ENCODE measurements around the gene PTPRE. TPM values are rescaled to one million over a fixed set of nuclear protein-coding genes. Genes with fewer than 3 reads are reported as not detected.

PTPRE gene
- total and polyA plus RNA-seq, 10 of the 15 experiments (the other 5 are each of a cell fraction or from before 2014, with no cell fraction given): 2.9 to 7.6 (median 5.8) TPM

GRCh38 chr10:128103229-128103714 is 196.4 kb downstream of the PTPRE start:
- H3K4me1 ChIP-seq (ENCODE audit: control insufficient read depth, insufficient read depth, low read length): no peaks in the 10 kb centered on the region
- no peak overlapping the region for H3K4me3 ChIP-seq
- DNase-seq (ENCODE audit: low read depth, low spot score) (no peak), FAIRE-seq (no peak), ATAC-seq (no peak)
- 87% methylated on average over 8 of the region's 8 CpGs for WGBS (ENCODE audit: insufficient coverage, insufficient replicate concordance, low lambda C conversion rate, missing lambda C conversion rate)
- H3K79me2 ChIP-seq (ENCODE audit: control insufficient read depth, insufficient read depth, low read length): no peaks in the 10 kb centered on the region
- no peak overlapping the region for H3K9ac ChIP-seq (ENCODE audit: control insufficient read depth, insufficient read depth, low read length)
- no peaks in the 10 kb centered on the region for H3K27me3 ChIP-seq (replicated peaks in 1 of 2; ENCODE audit: control insufficient read depth in 2 of 2, insufficient read depth in 2 of 2, low read length in 1 of 2)
- in situ Hi-C loops (cut with MboI) (no loop called here), intact Hi-C loops (cut with micrococcal nuclease; ENCODE audit: unreplicated experiment) (no loop called here)
- ChIA-PET RAD21 (ENCODE audit: unreplicated experiment) (no interaction called here), CTCF (interaction anchor here (2.4 kb wide), 1 partner anchor 20 kb away, joined by 5 read pairs; no protein-coding TSS in a partner anchor), SMC1A (ENCODE audit: uncharacterized antibody, unreplicated experiment) (interaction anchor here (1.1 kb wide), 1 partner anchor 19 kb away, joined by 3 read pairs; no protein-coding TSS in a partner anchor), POLR2A (no interaction called here)
- no peak overlapping the region for H3K27ac ChIP-seq (ENCODE audit: control insufficient read depth, insufficient read depth)
- H3K4me2 ChIP-seq (ENCODE audit: control insufficient read depth, insufficient read depth): no peak overlapping the region
- no TSS peak for BruUV-seq (replicated peaks)
- H3K36me3 ChIP-seq (ENCODE audit: control insufficient read depth in 2 of 2, insufficient read depth in 2 of 2, low read length in 1 of 2): peaks cover 50 to 63% of the 10 kb centered on the region in 2 experiments
- no peak for TF ChIP-seq GATAD2B (conservative IDR thresholded peaks at IDR 0.05; ENCODE audit: low read depth)
- TF ChIP-seq, protein P1, sequence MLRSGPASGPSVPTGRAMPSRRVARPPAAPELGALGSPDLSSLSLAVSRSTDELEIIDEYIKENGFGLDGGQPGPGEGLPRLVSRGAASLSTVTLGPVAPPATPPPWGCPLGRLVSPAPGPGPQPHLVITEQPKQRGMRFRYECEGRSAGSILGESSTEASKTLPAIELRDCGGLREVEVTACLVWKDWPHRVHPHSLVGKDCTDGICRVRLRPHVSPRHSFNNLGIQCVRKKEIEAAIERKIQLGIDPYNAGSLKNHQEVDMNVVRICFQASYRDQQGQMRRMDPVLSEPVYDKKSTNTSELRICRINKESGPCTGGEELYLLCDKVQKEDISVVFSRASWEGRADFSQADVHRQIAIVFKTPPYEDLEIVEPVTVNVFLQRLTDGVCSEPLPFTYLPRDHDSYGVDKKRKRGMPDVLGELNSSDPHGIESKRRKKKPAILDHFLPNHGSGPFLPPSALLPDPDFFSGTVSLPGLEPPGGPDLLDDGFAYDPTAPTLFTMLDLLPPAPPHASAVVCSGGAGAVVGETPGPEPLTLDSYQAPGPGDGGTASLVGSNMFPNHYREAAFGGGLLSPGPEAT (IDR thresholded peaks at IDR 0.05; ENCODE audit: low read depth): no peak
- TF ChIP-seq, protein P2, sequence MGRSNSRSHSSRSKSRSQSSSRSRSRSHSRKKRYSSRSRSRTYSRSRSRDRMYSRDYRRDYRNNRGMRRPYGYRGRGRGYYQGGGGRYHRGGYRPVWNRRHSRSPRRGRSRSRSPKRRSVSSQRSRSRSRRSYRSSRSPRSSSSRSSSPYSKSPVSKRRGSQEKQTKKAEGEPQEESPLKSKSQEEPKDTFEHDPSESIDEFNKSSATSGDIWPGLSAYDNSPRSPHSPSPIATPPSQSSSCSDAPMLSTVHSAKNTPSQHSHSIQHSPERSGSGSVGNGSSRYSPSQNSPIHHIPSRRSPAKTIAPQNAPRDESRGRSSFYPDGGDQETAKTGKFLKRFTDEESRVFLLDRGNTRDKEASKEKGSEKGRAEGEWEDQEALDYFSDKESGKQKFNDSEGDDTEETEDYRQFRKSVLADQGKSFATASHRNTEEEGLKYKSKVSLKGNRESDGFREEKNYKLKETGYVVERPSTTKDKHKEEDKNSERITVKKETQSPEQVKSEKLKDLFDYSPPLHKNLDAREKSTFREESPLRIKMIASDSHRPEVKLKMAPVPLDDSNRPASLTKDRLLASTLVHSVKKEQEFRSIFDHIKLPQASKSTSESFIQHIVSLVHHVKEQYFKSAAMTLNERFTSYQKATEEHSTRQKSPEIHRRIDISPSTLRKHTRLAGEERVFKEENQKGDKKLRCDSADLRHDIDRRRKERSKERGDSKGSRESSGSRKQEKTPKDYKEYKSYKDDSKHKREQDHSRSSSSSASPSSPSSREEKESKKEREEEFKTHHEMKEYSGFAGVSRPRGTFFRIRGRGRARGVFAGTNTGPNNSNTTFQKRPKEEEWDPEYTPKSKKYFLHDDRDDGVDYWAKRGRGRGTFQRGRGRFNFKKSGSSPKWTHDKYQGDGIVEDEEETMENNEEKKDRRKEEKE (IDR thresholded peaks at IDR 0.05): no peak
- no peak for TF ChIP-seq BCL11A (IDR thresholded peaks at IDR 0.05; ENCODE audit: low read depth, low read length)
- no peak for TF ChIP-seq PAX5 (IDR thresholded peaks at IDR 0.05; ENCODE audit: borderline replicate concordance, low read depth, low read length)
- TF ChIP-seq TCF3 (IDR thresholded peaks at IDR 0.05; ENCODE audit: borderline replicate concordance, insufficient read depth, low read depth, low read length): no peak
- TF ChIP-seq, protein P3, sequence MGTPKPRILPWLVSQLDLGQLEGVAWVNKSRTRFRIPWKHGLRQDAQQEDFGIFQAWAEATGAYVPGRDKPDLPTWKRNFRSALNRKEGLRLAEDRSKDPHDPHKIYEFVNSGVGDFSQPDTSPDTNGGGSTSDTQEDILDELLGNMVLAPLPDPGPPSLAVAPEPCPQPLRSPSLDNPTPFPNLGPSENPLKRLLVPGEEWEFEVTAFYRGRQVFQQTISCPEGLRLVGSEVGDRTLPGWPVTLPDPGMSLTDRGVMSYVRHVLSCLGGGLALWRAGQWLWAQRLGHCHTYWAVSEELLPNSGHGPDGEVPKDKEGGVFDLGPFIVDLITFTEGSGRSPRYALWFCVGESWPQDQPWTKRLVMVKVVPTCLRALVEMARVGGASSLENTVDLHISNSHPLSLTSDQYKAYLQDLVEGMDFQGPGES (IDR thresholded peaks at IDR 0.05): no peak
- TF ChIP-seq PML (IDR thresholded peaks at IDR 0.05; ENCODE audit: low read length): no peak
- no peak for TF ChIP-seq STAT1 (conservative IDR thresholded peaks at IDR 0.05)
- no peak for TF ChIP-seq MEF2A (IDR thresholded peaks at IDR 0.05; ENCODE audit: insufficient read depth, low read depth, low read length)
- no peak for TF ChIP-seq RBBP5 (conservative IDR thresholded peaks at IDR 0.05)
- TF ChIP-seq CREM (IDR thresholded peaks at IDR 0.05; ENCODE audit: low read depth): no peak
- TF ChIP-seq, protein P4, sequence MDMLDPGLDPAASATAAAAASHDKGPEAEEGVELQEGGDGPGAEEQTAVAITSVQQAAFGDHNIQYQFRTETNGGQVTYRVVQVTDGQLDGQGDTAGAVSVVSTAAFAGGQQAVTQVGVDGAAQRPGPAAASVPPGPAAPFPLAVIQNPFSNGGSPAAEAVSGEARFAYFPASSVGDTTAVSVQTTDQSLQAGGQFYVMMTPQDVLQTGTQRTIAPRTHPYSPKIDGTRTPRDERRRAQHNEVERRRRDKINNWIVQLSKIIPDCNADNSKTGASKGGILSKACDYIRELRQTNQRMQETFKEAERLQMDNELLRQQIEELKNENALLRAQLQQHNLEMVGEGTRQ (IDR thresholded peaks at IDR 0.05; ENCODE audit: borderline replicate concordance, low read depth, low read length): no peak
- H3K9me3 ChIP-seq (replicated peaks; ENCODE audit: control insufficient read depth, insufficient read depth, low read length): no peaks in the 10 kb centered on the region
- H2AFZ ChIP-seq (ENCODE audit: control insufficient read depth, low read depth, low read length): no peak overlapping the region
- no peaks in the 10 kb centered on the region; the same call in 1 of the 2 replicates for H4K20me1 ChIP-seq (ENCODE audit: control insufficient read depth, insufficient read depth)
